IMR-90 (cell line): ENCODE results near the gene RNF166. TPM values are rescaled to one million over a fixed set of nuclear protein-coding genes. Genes with fewer than 3 reads are reported as not detected.

ENCODE experiments used
- ATAC-seq: fragments of 200-7000 bp; cut with Tn5 transposase; 2 replicates; pipeline ENCODE4 v1.9.1; 2020; ENCODE audit warnings: low read depth, mild to moderate bottlenecking, moderate library complexity
- BruUV-seq: library from RNA; stranded (reverse); fragments of 400-500 nt; replicated peaks from 2 replicates; lab custom pipeline; 2021; lab: Mats Ljungman, UMichigan
- CTCF ChIA-PET: fragments of 300-600 bp; formaldehyde crosslinking; extraction: SDS; loops from one replicate; lab custom pipeline; 2021; ENCODE audit warnings: antibody characterized with exemption; lab: Yijun Ruan, JAX
- POLR2A ChIA-PET: fragments of 300-600 bp; sonication (Branson Sonifier 250); formaldehyde crosslinking; loops from one replicate; lab custom pipeline; 2022; ENCODE audit warnings: antibody characterized with exemption; ENCODE audit not compliant: unreplicated experiment; lab: Charles Lee
- DNase-seq: peaks from one replicate; pipeline ENCODE4 v3.0.0; 2013
- H2AFZ ChIP-seq: replicated peaks from 2 replicates; pipeline ENCODE3; 2013; ENCODE audit warnings: low read length, mild to moderate bottlenecking; ENCODE audit not compliant: poor library complexity
- H2AK5ac ChIP-seq: 2 replicates; pipeline ENCODE4 v1.6.1; 2013; ENCODE audit warnings: low read depth, low read length, inconsistent platforms
- H2AK9ac ChIP-seq: replicated peaks from 2 replicates; pipeline ENCODE3; 2013; ENCODE audit warnings: mild to moderate bottlenecking, low read depth, low read length, moderate library complexity; ENCODE audit not compliant: poor library complexity
- H2BK120ac ChIP-seq: 2 replicates; pipeline ENCODE4 v1.6.1; 2013; ENCODE audit warnings: low read depth, low read length, inconsistent platforms
- H2BK15ac ChIP-seq: 3 replicates; pipeline ENCODE4 v1.6.1; 2013; ENCODE audit warnings: low read depth, low read length, inconsistent platforms
- H2BK20ac ChIP-seq: 2 replicates; pipeline ENCODE4 v1.6.1; 2013; ENCODE audit warnings: low read depth, mild to moderate bottlenecking, inconsistent platforms, low read length, moderate library complexity
- H2BK5ac ChIP-seq: 2 replicates; pipeline ENCODE4 v1.6.1; 2013; ENCODE audit warnings: mild to moderate bottlenecking, low read depth, low read length, inconsistent platforms; ENCODE audit not compliant: poor library complexity, severe bottlenecking
- H3K14ac ChIP-seq: replicated peaks from 2 replicates; pipeline ENCODE4 v1.6.1; 2013; ENCODE audit warnings: low read depth, low read length, inconsistent platforms
- H3K18ac ChIP-seq: 2 replicates; pipeline ENCODE4 v1.6.1; 2013; ENCODE audit warnings: low read depth, low read length, control low read depth
- H3K23ac ChIP-seq: 2 replicates; pipeline ENCODE4 v1.6.1; 2013; ENCODE audit warnings: low read depth, low read length, inconsistent platforms
- H3K27ac ChIP-seq: 2 replicates; pipeline ENCODE4 v1.5.1; 2013; ENCODE audit warnings: mild to moderate bottlenecking, control low read depth, low read length; ENCODE audit not compliant: insufficient read depth
- H3K27me3 ChIP-seq: 2 replicates; pipeline ENCODE4 v1.6.1; 2013; ENCODE audit warnings: low read length; ENCODE audit not compliant: control insufficient read depth, insufficient read depth
- H3K36me3 ChIP-seq: 2 replicates; pipeline ENCODE4 v1.6.1; 2013; ENCODE audit warnings: low read length, mixed read lengths; ENCODE audit not compliant: control insufficient read depth, insufficient read depth
- H3K4ac ChIP-seq: 2 replicates; pipeline ENCODE4 v1.6.1; 2013; ENCODE audit warnings: low read depth, low read length, inconsistent platforms
- H3K4me1 ChIP-seq: 2 replicates; pipeline ENCODE4 v1.6.1; 2013; ENCODE audit warnings: low read length, mixed read lengths; ENCODE audit not compliant: control insufficient read depth, insufficient read depth
- H3K4me2 ChIP-seq: 2 replicates; pipeline ENCODE4 v1.6.1; 2013; ENCODE audit warnings: low read depth, mild to moderate bottlenecking, control low read depth, low read length, moderate library complexity
- H3K4me3 ChIP-seq: 2 replicates; pipeline ENCODE4 v1.5.1; 2013; ENCODE audit warnings: low read depth, mild to moderate bottlenecking, control low read depth, low read length, moderate library complexity; ENCODE audit not compliant: insufficient read depth
- H3K56ac ChIP-seq: 2 replicates; pipeline ENCODE4 v1.6.1; 2013; ENCODE audit warnings: low read length, inconsistent platforms; ENCODE audit not compliant: insufficient read depth; ENCODE audit errors: extremely low read depth
- H3K79me1 ChIP-seq, 2 experiments: 2 replicates each; pipeline ENCODE4 v1.6.1; 2013; ENCODE audit warnings: low read length in 2 of 2, inconsistent platforms in 1 of 2, low read depth in 1 of 2
- H3K9ac ChIP-seq: 2 replicates; pipeline ENCODE4 v1.6.1; 2013; ENCODE audit warnings: low read depth, low read length, control low read depth
- H3K9me1 ChIP-seq: 2 replicates; pipeline ENCODE4 v1.6.1; 2013; ENCODE audit warnings: low read length, inconsistent platforms; ENCODE audit not compliant: insufficient read depth
- H3K9me3 ChIP-seq: 2 replicates; pipeline ENCODE4 v1.6.1; 2013; ENCODE audit warnings: low read length; ENCODE audit not compliant: control insufficient read depth, insufficient read depth
- H4K20me1 ChIP-seq: 2 replicates; pipeline ENCODE4 v1.6.1; 2013; ENCODE audit warnings: low read length, inconsistent platforms; ENCODE audit not compliant: insufficient read depth
- H4K5ac ChIP-seq: 2 replicates; pipeline ENCODE4 v1.6.1; 2013; ENCODE audit warnings: mild to moderate bottlenecking, low read depth, low read length, control low read depth
- H4K8ac ChIP-seq, 2 experiments: 2 replicates each; pipeline ENCODE4 v1.6.1; 2013; ENCODE audit warnings: low read depth in 2 of 2, low read length in 2 of 2, control low read depth in 1 of 2, inconsistent platforms in 1 of 2
- H4K91ac ChIP-seq: 2 replicates; pipeline ENCODE4 v1.6.1; 2013; ENCODE audit warnings: low read depth, low read length, inconsistent platforms; ENCODE audit not compliant: insufficient read depth
- BHLHE40 ChIP-seq: fragments of 150-350 bp; IDR thresholded peaks from 2 replicates; pipeline ENCODE4 v1.6.1; 2016; ENCODE audit warnings: mild to moderate bottlenecking, low read depth, low read length
- CEBPB ChIP-seq: IDR thresholded peaks from 2 replicates; pipeline ENCODE4 v1.6.1; 2012; ENCODE audit warnings: low read depth, low read length, improper control_type of control experiment
- CHD1 ChIP-seq: IDR thresholded peaks from 2 replicates; pipeline ENCODE4 v1.6.1; 2012; ENCODE audit warnings: low read depth, low read length, improper control_type of control experiment
- FOS ChIP-seq: fragments of 150-350 bp; IDR thresholded peaks from 2 replicates; pipeline ENCODE4 v1.6.1; 2016; ENCODE audit warnings: low read depth, low read length
- MAFK ChIP-seq: IDR thresholded peaks from 2 replicates; pipeline ENCODE4 v1.6.1; 2012; ENCODE audit warnings: low read depth, low read length, improper control_type of control experiment
- MAZ ChIP-seq: IDR thresholded peaks from 2 replicates; pipeline ENCODE4 v1.6.1; 2012; ENCODE audit warnings: low read depth, mild to moderate bottlenecking, low read length, improper control_type of control experiment, moderate library complexity, borderline replicate concordance
- MXI1 ChIP-seq: IDR thresholded peaks from 2 replicates; pipeline ENCODE4 v1.6.1; 2012; ENCODE audit warnings: low read depth, mild to moderate bottlenecking, low read length, moderate library complexity, borderline replicate concordance
- NFE2L2 ChIP-seq: fragments of 150-350 bp; IDR thresholded peaks from 2 replicates; pipeline ENCODE4 v1.6.1; 2016; ENCODE audit warnings: low read depth, mild to moderate bottlenecking, low read length
- POLR2A ChIP-seq: IDR thresholded peaks from 2 replicates; pipeline ENCODE4 v1.6.1; 2012; ENCODE audit warnings: mild to moderate bottlenecking, low read depth, low read length
- RAD21 ChIP-seq: IDR thresholded peaks from 2 replicates; pipeline ENCODE4 v1.6.1; 2012; ENCODE audit warnings: low read length, improper control_type of control experiment
- RCOR1 ChIP-seq: IDR thresholded peaks from 2 replicates; pipeline ENCODE4 v1.6.1; 2012; ENCODE audit warnings: mild to moderate bottlenecking, low read length, improper control_type of control experiment; ENCODE audit not compliant: insufficient replicate concordance
- RFX5 ChIP-seq: IDR thresholded peaks from 2 replicates; pipeline ENCODE4 v1.8.0; 2012; ENCODE audit warnings: low read depth, mild to moderate bottlenecking, low read length, moderate library complexity
- SMC3 ChIP-seq: fragments of 150-350 bp; IDR thresholded peaks from 2 replicates; pipeline ENCODE4 v1.6.1; 2016; ENCODE audit warnings: low read depth, mild to moderate bottlenecking, antibody characterized with exemption, low read length, moderate library complexity
- WGBS, 2 experiments: methylation state at CpG; one replicate each; pipeline versions ENCODE4 v1.1.5 to v1.1.7; 2013; ENCODE audit warnings: missing lambda C conversion rate in 2 of 2; ENCODE audit not compliant: insufficient read length in 1 of 2; ENCODE audit errors: extremely low coverage in 2 of 2; 5-methylcytosine and 5-hydroxymethylcytosine counted together
- dilution Hi-C: fragments of 300-500 bp; cut with HindIII; formaldehyde crosslinking; loops from one replicate; pipeline ENCODE4 v1.14.3; 2018; ENCODE audit warnings: low sequenced_read_pairs; ENCODE audit not compliant: unreplicated experiment
- in situ Hi-C: fragments of 300-500 bp; cut with MboI; formaldehyde crosslinking; loops from 3 replicates; pipeline ENCODE4 v1.14.3; 2019; ENCODE audit warnings: low sequenced_read_pairs, inconsistent platforms, mixed read lengths
- intact Hi-C: fragments of 100-400 bp; cut with micrococcal nuclease; formaldehyde crosslinking; loops from 2 replicates; pipeline ENCODE4 v1.10.0; 2022
- polyA plus RNA-seq, 3 experiments: library from polyadenylated mRNA; depleted of rRNA; stranded (reverse); fragments of >200 nt; gene quantifications; 2 replicates each; pipeline ENCODE4 v1.2.3, GENCODE V29; 2012; ENCODE audit warnings: low replicate concordance in 1 of 3
- total RNA-seq: library from RNA; depleted of rRNA; stranded (reverse); fragments of >200 nt; gene quantifications from 2 replicates; pipeline ENCODE4 v1.2.3, GENCODE V29; 2012
- TF ChIP-seq, protein P1 (sequence below): conservative IDR thresholded peaks from 2 replicates; pipeline ENCODE4 v1.5.1; 2012; ENCODE audit warnings: mild to moderate bottlenecking, low read depth, low read length, improper control_type of control experiment
- TF ChIP-seq, protein P2 (sequence below): fragments of 150-350 bp; IDR thresholded peaks from 2 replicates; pipeline ENCODE4 v1.6.1; 2017; ENCODE audit warnings: mild to moderate bottlenecking, antibody characterized with exemption, low read length, low read depth

RNF166 gene
- total and polyA plus RNA-seq, 2 of the 4 experiments (the other 2 are of a cell fraction): 8.1 to 17.4 TPM

DNA sequence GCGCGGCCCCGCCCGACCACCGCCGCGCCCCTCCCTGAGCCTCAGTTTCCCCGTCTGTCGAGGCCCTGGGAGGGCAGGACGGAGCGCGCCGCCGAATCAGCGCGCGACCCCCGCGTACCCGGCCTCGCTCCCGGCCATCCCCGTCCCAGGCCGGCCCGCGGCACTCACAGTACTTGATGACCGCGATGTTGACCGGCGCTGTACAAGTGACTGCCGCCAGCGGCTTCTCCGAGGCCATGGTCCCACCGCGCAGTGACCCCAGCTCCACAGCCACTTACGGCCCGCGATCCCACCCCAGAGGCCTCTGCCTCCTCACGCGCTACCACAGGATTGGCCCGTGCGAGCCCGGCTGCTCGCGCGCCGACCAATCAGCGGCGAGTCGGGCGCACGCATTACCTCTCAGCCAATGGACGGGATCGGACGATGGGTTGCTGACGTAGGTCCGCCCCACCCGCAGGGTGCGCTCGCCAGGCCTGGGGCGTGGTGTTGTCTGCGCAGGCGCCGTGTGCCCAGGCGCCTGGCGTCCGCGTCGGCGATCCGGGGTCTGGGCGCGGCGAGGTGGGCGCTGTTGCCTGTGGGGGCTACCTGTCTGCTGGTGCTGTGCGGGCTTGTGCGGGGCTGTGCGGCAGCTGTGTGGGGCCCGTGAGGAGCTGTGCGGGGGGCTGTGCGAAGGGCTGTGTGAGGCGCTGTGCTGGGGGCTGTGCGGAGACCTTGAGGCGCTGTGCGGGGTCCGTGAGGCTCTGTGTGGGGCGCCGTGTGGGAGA is 43.2 kb downstream of the RNF166 start, which contains the start of gene MVD:
Gene MVD (minus strand): TSS at position 249 of the 764 bp plus-strand sequence. CDS start 11 bp downstream, at position 238.
- ChIA-PET CTCF (interaction anchor here (1.4 kb wide), 1 partner anchor 9 kb away, joined by 4 read pairs; no protein-coding TSS in a partner anchor), POLR2A (no interaction called here)
- Histone ChIP-seq H3K27me3 (no peaks in the 10 kb centered on the region), H2AK9ac (peak within 1 kb of the TSS; percentile 95), H3K36me3 (no peaks in the 10 kb centered on the region; the same call in 1 of the 2 replicates), H3K4ac (peak within 1 kb of the TSS; percentile 80), H3K9me1 (no peaks in the 10 kb centered on the region), H3K27ac (peak within 1 kb of the TSS; percentile 75), H2AK5ac (peak within 1 kb of the TSS; percentile 57), H3K4me2 (peak within 1 kb of the TSS; percentile 88), H4K8ac (peak within 1 kb of the TSS in 1 of 2 experiments; percentile 77; a peak in 1 of 4 replicates), H3K14ac (peak within 1 kb of the TSS; percentile 71), H2BK120ac (no peak within 1 kb of the TSS), H3K9me3 (no peaks in the 10 kb centered on the region), H3K4me1 (no peaks in the 10 kb centered on the region), H3K79me1 (peaks cover 16 to 41% of the 10 kb centered on the region in 2 experiments), H3K56ac (peak within 1 kb of the TSS; percentile 48; the same call in 1 of the 2 replicates), H2AFZ (peak within 1 kb of the TSS; percentile 99), H3K23ac (peak within 1 kb of the TSS; percentile 54; the same call in 1 of the 2 replicates), H3K18ac (no peak within 1 kb of the TSS; the same call in 1 of the 2 replicates), H2BK15ac (no peak within 1 kb of the TSS), H3K4me3 (peak within 1 kb of the TSS; percentile 91), H4K91ac (peak within 1 kb of the TSS; percentile 69; the same call in 1 of the 2 replicates), H4K5ac (peak within 1 kb of the TSS; percentile 53; the same call in 1 of the 2 replicates), H4K20me1 (0 out of 2 replicates have a peak, but pooled peaks cover 5% of the 10 kb centered on the region), H2BK5ac (peak within 1 kb of the TSS; percentile 75), H2BK20ac (no peak within 1 kb of the TSS), H3K9ac (peak within 1 kb of the TSS; percentile 77)
- DNase-seq (peak; percentile 97), ATAC-seq (peak; percentile 98)
- intact Hi-C loops: loop anchor here (1.0 kb wide), 1 partner anchor 22 kb away; no protein-coding TSS in a partner anchor
- BruUV-seq: no TSS peak
- dilution Hi-C loops: no loop called here
- WGBS, 2 experiments: 0% methylated on average over 42 of the region's 88 CpGs; no CpG with 5 or more reads in 1 of the 2 experiments
- in situ Hi-C loops: no loop called here
- TF ChIP-seq MAFK (no peak), FOS (peak; percentile 56; the same call in 1 of the 2 replicates), CHD1 (0 out of 2 replicates have a peak, but pooled peaks have one; percentile 74), MAZ (peak; percentile 69; the same call in 1 of the 2 replicates), NFE2L2 (no peak), RAD21 (no peak), RCOR1 (no peak), RFX5 (peak; percentile 69), SMC3 (no peak), MXI1 (peak; percentile 29; the same call in 1 of the 2 replicates), POLR2A (peak; percentile 92), CEBPB (no peak), BHLHE40 (0 out of 2 replicates have a peak, but pooled peaks have one; percentile 38)
- TF ChIP-seq, protein P1, sequence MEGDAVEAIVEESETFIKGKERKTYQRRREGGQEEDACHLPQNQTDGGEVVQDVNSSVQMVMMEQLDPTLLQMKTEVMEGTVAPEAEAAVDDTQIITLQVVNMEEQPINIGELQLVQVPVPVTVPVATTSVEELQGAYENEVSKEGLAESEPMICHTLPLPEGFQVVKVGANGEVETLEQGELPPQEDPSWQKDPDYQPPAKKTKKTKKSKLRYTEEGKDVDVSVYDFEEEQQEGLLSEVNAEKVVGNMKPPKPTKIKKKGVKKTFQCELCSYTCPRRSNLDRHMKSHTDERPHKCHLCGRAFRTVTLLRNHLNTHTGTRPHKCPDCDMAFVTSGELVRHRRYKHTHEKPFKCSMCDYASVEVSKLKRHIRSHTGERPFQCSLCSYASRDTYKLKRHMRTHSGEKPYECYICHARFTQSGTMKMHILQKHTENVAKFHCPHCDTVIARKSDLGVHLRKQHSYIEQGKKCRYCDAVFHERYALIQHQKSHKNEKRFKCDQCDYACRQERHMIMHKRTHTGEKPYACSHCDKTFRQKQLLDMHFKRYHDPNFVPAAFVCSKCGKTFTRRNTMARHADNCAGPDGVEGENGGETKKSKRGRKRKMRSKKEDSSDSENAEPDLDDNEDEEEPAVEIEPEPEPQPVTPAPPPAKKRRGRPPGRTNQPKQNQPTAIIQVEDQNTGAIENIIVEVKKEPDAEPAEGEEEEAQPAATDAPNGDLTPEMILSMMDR: 0 out of 2 replicates have a peak, but pooled peaks have one; percentile 9
- TF ChIP-seq, protein P2, sequence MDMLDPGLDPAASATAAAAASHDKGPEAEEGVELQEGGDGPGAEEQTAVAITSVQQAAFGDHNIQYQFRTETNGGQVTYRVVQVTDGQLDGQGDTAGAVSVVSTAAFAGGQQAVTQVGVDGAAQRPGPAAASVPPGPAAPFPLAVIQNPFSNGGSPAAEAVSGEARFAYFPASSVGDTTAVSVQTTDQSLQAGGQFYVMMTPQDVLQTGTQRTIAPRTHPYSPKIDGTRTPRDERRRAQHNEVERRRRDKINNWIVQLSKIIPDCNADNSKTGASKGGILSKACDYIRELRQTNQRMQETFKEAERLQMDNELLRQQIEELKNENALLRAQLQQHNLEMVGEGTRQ: peak; percentile 71
